H9 (cell line): ENCODE data around the gene HCAR3. TPM values are rescaled to one million over a fixed set of nuclear protein-coding genes. Genes with fewer than 3 reads are reported as not detected.

Experiments
- DNase-seq: peaks from one replicate; pipeline ENCODE4 v3.0.0-alpha.2; 2017
- H2AFZ ChIP-seq: one replicate; pipeline ENCODE4 v1.6.1; 2013; ENCODE audit warnings: mild to moderate bottlenecking, low read length, control low read depth, moderate library complexity
- H2AK5ac ChIP-seq: 2 replicates; pipeline ENCODE4 v1.6.1; 2013; ENCODE audit warnings: low read length, control low read depth, mixed read lengths; ENCODE audit not compliant: insufficient read length
- H2BK120ac ChIP-seq: one replicate; pipeline ENCODE4 v1.6.1; 2013; ENCODE audit warnings: low read depth, mild to moderate bottlenecking, low read length, control low read depth, inconsistent platforms; ENCODE audit not compliant: poor library complexity, severe bottlenecking
- H2BK12ac ChIP-seq: 2 replicates; pipeline ENCODE4 v1.6.1; 2013; ENCODE audit warnings: low read length, control low read depth, mixed read lengths, low read depth; ENCODE audit not compliant: insufficient read length
- H2BK15ac ChIP-seq: 2 replicates; pipeline ENCODE4 v1.6.1; 2013; ENCODE audit warnings: low read depth, low read length, control low read depth
- H2BK20ac ChIP-seq: one replicate; pipeline ENCODE4 v1.6.1; 2013; ENCODE audit warnings: low read depth, mild to moderate bottlenecking, low read length, control low read depth, inconsistent platforms; ENCODE audit not compliant: poor library complexity, severe bottlenecking
- H2BK5ac ChIP-seq: 2 replicates; pipeline ENCODE4 v1.6.1; 2013; ENCODE audit warnings: low read length, control low read depth, mixed read lengths; ENCODE audit not compliant: insufficient read length
- H3K14ac ChIP-seq: 2 replicates; pipeline ENCODE4 v1.6.1; 2013; ENCODE audit warnings: low read length, control low read depth; ENCODE audit not compliant: insufficient read depth
- H3K18ac ChIP-seq: 2 replicates; pipeline ENCODE4 v1.6.1; 2013; ENCODE audit warnings: low read depth, mild to moderate bottlenecking, mixed read lengths, low read length, control low read depth; ENCODE audit not compliant: insufficient read length
- H3K23ac ChIP-seq: 2 replicates; pipeline ENCODE4 v1.6.1; 2013; ENCODE audit warnings: low read length, control low read depth, mixed read lengths, low read depth; ENCODE audit not compliant: insufficient read length
- H3K23me2 ChIP-seq: 2 replicates; pipeline ENCODE4 v1.6.1; 2013; ENCODE audit warnings: low read depth, mild to moderate bottlenecking, mixed read lengths, low read length, control low read depth; ENCODE audit not compliant: insufficient read length, poor library complexity, severe bottlenecking
- H3K27ac ChIP-seq: 2 replicates; pipeline ENCODE4 v1.5.1; 2013; ENCODE audit warnings: low read length, control low read depth, mixed read lengths, low read depth; ENCODE audit not compliant: insufficient read length
- H3K27me3 ChIP-seq: 2 replicates; pipeline ENCODE4 v1.6.1; 2013; ENCODE audit warnings: low read length, control low read depth, inconsistent platforms; ENCODE audit not compliant: insufficient read depth
- H3K4ac ChIP-seq: 2 replicates; pipeline ENCODE4 v1.6.1; 2013; ENCODE audit warnings: low read depth, mild to moderate bottlenecking, control low read depth, inconsistent platforms, low read length, moderate library complexity
- H3K4me1 ChIP-seq: 2 replicates; pipeline ENCODE4 v1.6.1; 2013; ENCODE audit warnings: low read length, control low read depth, inconsistent platforms; ENCODE audit not compliant: insufficient read depth
- H3K4me2 ChIP-seq: 2 replicates; pipeline ENCODE4 v1.6.1; 2013; ENCODE audit warnings: low read length, control low read depth, mixed read lengths; ENCODE audit not compliant: insufficient read length, insufficient read depth
- H3K56ac ChIP-seq: 2 replicates; pipeline ENCODE4 v1.6.1; 2013; ENCODE audit warnings: low read depth, mild to moderate bottlenecking, mixed read lengths, low read length, control low read depth; ENCODE audit not compliant: insufficient read length
- H3K79me1 ChIP-seq: 2 replicates; pipeline ENCODE4 v1.6.1; 2013; ENCODE audit warnings: low read depth, mild to moderate bottlenecking, moderate library complexity, low read length, control low read depth, inconsistent platforms; ENCODE audit not compliant: insufficient read depth, poor library complexity, severe bottlenecking
- H3K79me2 ChIP-seq: 2 replicates; pipeline ENCODE4 v1.6.1; 2013; ENCODE audit warnings: low read length, control low read depth, inconsistent platforms; ENCODE audit not compliant: insufficient read depth
- H3K9ac ChIP-seq: 2 replicates; pipeline ENCODE4 v1.6.1; 2013; ENCODE audit warnings: low read length, control low read depth, mixed read lengths; ENCODE audit not compliant: insufficient read length; ENCODE audit errors: extremely low read depth
- H3K9me3 ChIP-seq: one replicate; pipeline ENCODE4 v1.6.1; 2013; ENCODE audit warnings: low read depth, low read length, inconsistent platforms; ENCODE audit not compliant: control insufficient read depth
- H3T11ph ChIP-seq: one replicate; pipeline ENCODE4 v1.6.1; 2013; ENCODE audit warnings: mild to moderate bottlenecking, low read length, control low read depth, inconsistent platforms
- H4K20me1 ChIP-seq: one replicate; pipeline ENCODE4 v1.6.1; 2013; ENCODE audit not compliant: control insufficient read depth, insufficient read length, insufficient read depth
- H4K5ac ChIP-seq: 2 replicates; pipeline ENCODE4 v1.6.1; 2013; ENCODE audit warnings: low read depth, mild to moderate bottlenecking, mixed read lengths, low read length, control low read depth; ENCODE audit not compliant: insufficient read length
- H4K8ac ChIP-seq: replicated peaks from 2 replicates; pipeline ENCODE4 v1.6.1; 2013; ENCODE audit warnings: low read length, control low read depth, mixed read lengths, low read depth; ENCODE audit not compliant: insufficient read length
- H4K91ac ChIP-seq: 2 replicates; pipeline ENCODE4 v1.6.1; 2013; ENCODE audit warnings: low read depth, mild to moderate bottlenecking, moderate library complexity, mixed read lengths, low read length, control low read depth; ENCODE audit not compliant: insufficient read length
- H3K27ac Mint-ChIP-seq, 3 experiments: 2 replicates in 2 of 3; 3 replicates in 1 of 3; pipeline ENCODE4 v1.8.0; 2020 to 2021; ENCODE audit warnings: mixed read lengths in 3 of 3, mild to moderate bottlenecking in 1 of 3, moderate library complexity in 1 of 3
- H3K27me3 Mint-ChIP-seq: 2 replicates; pipeline ENCODE4 v1.8.0; 2021; ENCODE audit warnings: low read depth, mild to moderate bottlenecking, moderate library complexity, mixed read lengths
- H3K36me3 Mint-ChIP-seq, 3 experiments: 2 replicates in 2 of 3; 3 replicates in 1 of 3; pipeline ENCODE4 v1.8.0; 2020 to 2021; ENCODE audit warnings: low read depth in 3 of 3, mixed read lengths in 3 of 3; ENCODE audit not compliant: insufficient read depth in 1 of 3
- H3K4me1 Mint-ChIP-seq, 2 experiments: 2 replicates each; pipeline ENCODE4 v1.8.0; 2020; ENCODE audit warnings: mixed read lengths in 2 of 2
- H3K4me3 Mint-ChIP-seq, 2 experiments: 2 replicates in 1 of 2; 3 replicates in 1 of 2; pipeline ENCODE4 v1.8.0; 2020 to 2021; ENCODE audit warnings: mild to moderate bottlenecking in 2 of 2, mixed read lengths in 2 of 2, moderate library complexity in 1 of 2
- H3K9me3 Mint-ChIP-seq, 2 experiments: 2 replicates in 1 of 2; 3 replicates in 1 of 2; pipeline ENCODE4 v1.8.0; 2020; ENCODE audit warnings: mild to moderate bottlenecking in 2 of 2, mixed read lengths in 2 of 2, moderate library complexity in 1 of 2
- WGBS: extraction: QIAGEN DNeasy Blood & Tissue Kit; methylation state at CpG from one replicate; pipeline ENCODE4 v1.1.7; 2013; ENCODE audit warnings: missing lambda C conversion rate, low lambda C conversion rate, mixed read lengths; ENCODE audit not compliant: insufficient read length; ENCODE audit errors: extremely low coverage; 5-methylcytosine and 5-hydroxymethylcytosine counted together
- total RNA-seq: library from RNA; stranded (reverse); gene quantifications from 2 replicates; pipeline ENCODE4 v1.2.1, GENCODE V29; 2021
- TF ChIP-seq, protein P1 (sequence below): fragments of 200-600 bp; sonication (generic); conservative IDR thresholded peaks from 3 replicates; pipeline ENCODE4 v1.8.0; 2021; ENCODE audit warnings: antibody characterized with exemption, mild to moderate bottlenecking

Gene HCAR3
- total RNA-seq, 1 experiment from 2014 or later: not detected

DNA sequence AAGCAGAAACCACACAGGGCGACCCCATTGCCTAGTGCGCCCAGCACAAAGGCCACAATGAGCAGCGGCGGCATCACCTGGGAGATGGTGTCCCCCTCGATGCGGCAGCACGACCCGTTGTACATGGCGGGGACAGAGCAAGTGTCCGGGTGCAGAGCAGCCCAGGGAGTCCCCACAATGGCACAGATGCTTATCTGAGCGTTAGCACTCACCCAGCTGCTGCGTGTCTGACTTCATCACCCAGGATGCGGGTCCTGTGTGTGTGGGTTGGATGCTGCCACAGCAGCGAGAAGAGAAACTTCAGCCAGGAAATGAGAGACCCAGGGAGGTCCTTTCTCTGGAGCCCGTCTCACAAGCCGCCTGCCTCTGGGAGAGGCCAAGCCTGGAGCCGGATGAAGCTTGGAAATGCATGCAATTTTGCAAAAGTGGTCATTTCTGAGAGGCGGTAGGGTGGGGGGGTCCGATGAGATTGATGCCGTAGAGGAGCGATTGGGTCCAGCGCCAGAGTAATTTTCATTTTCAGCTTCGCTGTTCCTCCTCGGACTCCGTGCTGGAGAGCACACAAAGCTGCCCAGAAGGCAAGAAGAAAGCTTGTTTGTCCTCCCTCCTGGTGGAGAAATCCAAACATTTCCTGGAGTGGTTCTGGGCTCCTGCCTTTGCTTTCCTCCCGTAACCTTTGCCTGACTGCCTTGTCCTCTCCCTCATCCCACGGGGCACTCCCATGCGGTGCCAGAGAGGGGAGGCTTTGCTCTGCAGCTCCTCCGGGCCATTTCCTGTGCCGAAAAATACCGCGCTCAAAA lies 13.8 kb upstream of the HCAR3 start, which contains the start of gene HCAR1:
TSS of gene HCAR1 (minus strand) at position 630 of the 800 bp plus-strand sequence. CDS start at position 125, 505 bp downstream.
- Mint-ChIP-seq H3K36me3 (no peaks in the 10 kb centered on the region), H3K27ac (no peak within 1 kb of the TSS), H3K4me3 (no peak within 1 kb of the TSS), H3K4me1 (peaks cover 21 to 25% of the 10 kb centered on the region in 2 experiments), H3K27me3 (peaks cover 3% of the 10 kb centered on the region), H3K9me3 (no peaks in the 10 kb centered on the region)
- no peaks in the 10 kb centered on the region for H3K4me1 ChIP-seq
- H3K14ac ChIP-seq: no peak within 1 kb of the TSS
- no peak within 1 kb of the TSS for H3K23ac ChIP-seq
- no peak within 1 kb of the TSS for H2BK15ac ChIP-seq
- no peak within 1 kb of the TSS for H4K8ac ChIP-seq
- TF ChIP-seq, protein P1, sequence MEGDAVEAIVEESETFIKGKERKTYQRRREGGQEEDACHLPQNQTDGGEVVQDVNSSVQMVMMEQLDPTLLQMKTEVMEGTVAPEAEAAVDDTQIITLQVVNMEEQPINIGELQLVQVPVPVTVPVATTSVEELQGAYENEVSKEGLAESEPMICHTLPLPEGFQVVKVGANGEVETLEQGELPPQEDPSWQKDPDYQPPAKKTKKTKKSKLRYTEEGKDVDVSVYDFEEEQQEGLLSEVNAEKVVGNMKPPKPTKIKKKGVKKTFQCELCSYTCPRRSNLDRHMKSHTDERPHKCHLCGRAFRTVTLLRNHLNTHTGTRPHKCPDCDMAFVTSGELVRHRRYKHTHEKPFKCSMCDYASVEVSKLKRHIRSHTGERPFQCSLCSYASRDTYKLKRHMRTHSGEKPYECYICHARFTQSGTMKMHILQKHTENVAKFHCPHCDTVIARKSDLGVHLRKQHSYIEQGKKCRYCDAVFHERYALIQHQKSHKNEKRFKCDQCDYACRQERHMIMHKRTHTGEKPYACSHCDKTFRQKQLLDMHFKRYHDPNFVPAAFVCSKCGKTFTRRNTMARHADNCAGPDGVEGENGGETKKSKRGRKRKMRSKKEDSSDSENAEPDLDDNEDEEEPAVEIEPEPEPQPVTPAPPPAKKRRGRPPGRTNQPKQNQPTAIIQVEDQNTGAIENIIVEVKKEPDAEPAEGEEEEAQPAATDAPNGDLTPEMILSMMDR: no peak
- no peak within 1 kb of the TSS for H3K18ac ChIP-seq
- H3T11ph ChIP-seq: no peak within 1 kb of the TSS
- no peaks in the 10 kb centered on the region for H3K79me1 ChIP-seq
- H3K27me3 ChIP-seq: no peaks in the 10 kb centered on the region
- H4K91ac ChIP-seq: no peak within 1 kb of the TSS
- H3K79me2 ChIP-seq: no peaks in the 10 kb centered on the region
- H2BK20ac ChIP-seq: no peak within 1 kb of the TSS
- no peak within 1 kb of the TSS for H3K27ac ChIP-seq
- DNase-seq: no peak
- no peak within 1 kb of the TSS for H3K4ac ChIP-seq
- H2AK5ac ChIP-seq: no peak within 1 kb of the TSS
- no peak within 1 kb of the TSS for H2BK12ac ChIP-seq
- H2BK5ac ChIP-seq: no peak within 1 kb of the TSS
- no peak within 1 kb of the TSS for H4K5ac ChIP-seq
- no peaks in the 10 kb centered on the region for H3K23me2 ChIP-seq
- H4K20me1 ChIP-seq: no peaks in the 10 kb centered on the region
- H2AFZ ChIP-seq: no peak within 1 kb of the TSS
- no peak within 1 kb of the TSS for H2BK120ac ChIP-seq
- WGBS: no CpG with 5 or more reads among the region's 32 CpGs
- no peak within 1 kb of the TSS for H3K56ac ChIP-seq
- no peaks in the 10 kb centered on the region for H3K9me3 ChIP-seq
- H3K9ac ChIP-seq: no peak within 1 kb of the TSS
- no peak within 1 kb of the TSS for H3K4me2 ChIP-seq
